ENCODE results near the gene EEFSEC.

Gene EEFSEC

DNA sequence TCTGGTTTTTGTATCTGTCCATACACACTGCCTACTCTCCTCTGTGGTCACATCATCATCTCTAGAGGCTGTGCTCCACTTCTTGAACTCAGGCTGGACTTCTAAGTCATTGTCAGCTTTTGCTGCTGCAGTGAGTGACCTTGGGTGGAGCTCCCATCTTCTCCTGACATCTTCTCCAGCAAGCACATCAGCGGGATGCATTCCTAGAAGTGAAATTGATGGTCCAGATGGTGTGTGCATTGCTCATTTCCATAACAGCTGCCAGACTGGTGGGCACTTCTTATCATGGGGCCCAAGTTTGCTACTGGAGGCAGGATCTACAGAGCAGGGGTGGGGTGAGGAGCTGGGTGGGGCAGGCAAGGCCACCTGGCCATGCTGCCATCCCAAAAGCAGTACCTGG, 203.5 kb downstream of the EEFSEC start:
- no peak for DNase-seq

DNA sequence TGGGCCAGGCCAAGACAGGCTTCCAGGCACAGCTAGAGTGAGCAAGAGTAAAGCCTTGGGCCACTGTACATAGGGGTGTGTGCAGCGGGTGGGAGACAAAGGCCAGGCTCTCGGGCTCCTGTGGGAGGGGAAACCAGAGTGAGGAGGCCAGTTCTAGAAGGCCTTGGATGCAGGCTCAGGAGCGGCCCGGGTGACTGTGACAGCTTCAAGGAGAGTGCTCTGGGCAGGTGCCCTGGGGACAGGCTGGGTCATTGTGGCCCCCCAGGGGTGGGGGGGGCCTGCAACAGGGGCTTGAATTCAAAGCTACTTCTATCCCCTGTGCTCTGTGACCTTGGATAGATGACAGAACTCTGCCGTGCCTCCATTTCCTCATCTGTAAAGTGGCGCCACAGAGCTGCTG, 204.3 kb downstream of the EEFSEC start:
- no peak for DNase-seq

DNA sequence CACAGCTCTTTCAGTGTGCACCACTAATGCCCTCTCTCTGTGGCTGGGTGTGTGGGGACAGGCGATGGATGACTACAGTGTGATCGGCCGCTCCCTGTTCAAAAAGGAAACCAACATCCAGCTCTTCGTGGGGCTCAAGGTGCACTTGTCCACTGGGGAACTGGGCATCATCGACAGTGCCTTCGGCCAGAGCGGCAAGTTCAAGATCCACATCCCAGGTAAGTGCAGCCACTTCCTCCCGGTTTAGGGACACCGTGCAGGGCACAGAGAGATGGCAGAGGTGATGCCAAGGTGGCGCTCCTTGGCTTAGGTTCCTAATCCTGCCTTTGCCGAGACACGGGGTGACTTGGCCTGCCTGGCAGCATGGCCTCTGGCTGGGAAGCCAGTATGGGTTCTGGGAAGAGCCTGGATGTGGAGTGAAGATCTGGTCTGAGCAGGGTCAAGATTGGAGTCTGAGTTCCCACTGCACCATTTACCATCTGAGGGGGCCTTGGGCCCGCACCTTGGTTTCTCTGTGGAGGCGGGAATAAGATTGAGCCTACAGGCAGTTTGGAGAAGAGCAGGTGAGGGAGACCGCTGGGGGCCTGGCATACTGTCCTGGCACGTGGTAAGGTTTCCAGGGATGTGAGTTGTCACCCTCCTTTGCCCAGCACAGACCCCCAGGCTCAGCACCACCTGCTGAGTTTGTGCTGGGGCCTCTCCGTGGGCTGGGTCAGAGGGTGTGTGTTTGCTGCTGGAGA, 205.0 kb downstream of the EEFSEC start:
- no peak for DNase-seq

DNA sequence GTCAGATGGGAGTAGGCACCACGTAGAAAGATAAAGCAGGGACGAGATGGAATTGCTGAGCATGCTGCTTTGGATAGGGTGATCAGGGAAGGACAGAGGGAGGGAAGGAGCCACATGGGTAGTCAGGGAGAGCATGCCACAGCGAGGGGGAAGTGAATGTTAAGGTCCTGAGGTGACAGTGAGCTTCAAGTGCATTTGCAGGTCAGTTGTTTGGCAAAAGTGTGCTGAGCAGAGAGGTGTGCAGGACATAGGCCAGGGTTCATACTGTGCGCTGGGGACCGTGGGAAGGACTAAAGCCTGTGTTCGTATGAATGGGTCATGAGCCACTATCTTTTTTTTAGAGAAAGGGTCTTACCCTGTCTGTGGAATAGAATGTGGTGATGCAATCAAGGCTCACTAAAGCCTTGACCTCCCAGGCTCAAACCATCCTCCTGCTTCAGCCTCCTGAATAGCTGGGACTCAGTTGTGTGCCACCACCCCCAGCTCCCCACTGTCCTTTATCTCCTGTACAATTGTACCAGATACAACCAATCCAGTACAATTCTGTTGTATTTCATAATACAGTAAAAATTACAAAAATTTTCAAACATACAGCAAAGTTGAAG, 205.9 kb downstream of the EEFSEC start:
- no peak for DNase-seq

DNA sequence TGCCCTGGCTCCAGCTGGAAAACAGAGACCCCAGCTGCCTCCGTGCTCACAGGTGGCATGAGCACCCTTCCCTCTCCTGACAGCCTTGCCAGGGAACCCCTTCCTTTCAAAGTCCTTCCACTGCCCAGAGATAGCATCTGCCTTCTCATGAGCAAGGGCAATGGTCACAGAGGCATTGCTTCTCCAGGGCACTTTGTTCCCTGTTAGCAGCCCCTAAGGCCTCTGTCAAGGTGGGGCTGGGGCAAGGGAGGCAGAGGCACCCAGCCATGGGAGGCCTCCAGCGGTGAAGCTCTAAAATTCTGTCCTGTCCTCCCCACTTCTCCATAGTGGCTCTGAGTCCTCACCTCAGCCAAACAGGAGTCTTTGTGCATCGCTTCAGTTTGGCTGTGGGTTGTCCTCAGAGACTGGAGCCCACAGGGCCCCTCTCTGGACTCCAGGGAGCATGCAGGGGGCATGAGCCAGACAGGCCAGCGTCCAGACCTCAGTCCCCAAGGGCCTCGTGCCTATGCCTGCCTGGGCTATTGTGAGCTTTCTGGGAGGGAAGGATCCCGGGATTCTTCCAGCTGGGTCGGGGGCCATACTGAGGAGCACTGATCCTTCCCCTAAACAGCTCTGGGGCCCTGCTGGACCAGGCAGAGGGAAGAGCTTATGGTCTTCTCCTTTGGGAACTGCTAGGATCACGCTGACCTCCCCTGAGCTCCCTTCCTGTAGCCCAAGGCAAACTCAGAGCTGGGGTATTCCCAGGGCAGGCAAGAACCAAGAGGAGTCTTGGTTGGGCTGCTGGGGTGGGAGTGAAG, 206.8 kb downstream of the EEFSEC start:
- DNase-seq: no peak

DNA sequence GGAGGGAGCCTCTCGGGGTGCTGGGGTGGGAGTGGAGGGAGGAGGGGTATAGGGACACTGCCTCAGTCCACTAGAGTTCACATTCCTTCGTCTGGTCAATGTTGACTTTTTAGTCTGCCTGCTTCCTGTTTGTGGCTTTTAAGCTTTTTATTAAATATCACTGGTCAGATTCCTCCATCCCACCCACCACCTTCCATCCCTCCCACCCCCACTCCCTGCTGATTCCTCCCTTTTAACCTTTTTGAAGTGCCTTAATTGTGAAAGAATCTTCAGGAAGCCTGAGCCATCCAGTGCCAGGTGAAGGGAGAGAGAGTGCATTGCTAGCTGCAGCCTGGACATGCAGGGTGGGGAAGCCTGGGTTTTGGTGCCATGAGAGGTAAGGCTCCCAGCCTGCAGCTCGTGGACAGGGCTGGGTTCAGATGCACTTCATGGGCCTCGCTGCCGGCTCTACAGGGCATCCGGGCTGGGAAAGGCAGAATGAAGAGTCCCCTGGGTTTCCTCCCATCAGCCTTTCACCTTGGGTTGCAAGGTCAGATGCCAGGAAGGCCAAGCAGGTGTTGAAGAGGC, 207.5 kb downstream of the EEFSEC start:
- DNase-seq: no peak

DNA sequence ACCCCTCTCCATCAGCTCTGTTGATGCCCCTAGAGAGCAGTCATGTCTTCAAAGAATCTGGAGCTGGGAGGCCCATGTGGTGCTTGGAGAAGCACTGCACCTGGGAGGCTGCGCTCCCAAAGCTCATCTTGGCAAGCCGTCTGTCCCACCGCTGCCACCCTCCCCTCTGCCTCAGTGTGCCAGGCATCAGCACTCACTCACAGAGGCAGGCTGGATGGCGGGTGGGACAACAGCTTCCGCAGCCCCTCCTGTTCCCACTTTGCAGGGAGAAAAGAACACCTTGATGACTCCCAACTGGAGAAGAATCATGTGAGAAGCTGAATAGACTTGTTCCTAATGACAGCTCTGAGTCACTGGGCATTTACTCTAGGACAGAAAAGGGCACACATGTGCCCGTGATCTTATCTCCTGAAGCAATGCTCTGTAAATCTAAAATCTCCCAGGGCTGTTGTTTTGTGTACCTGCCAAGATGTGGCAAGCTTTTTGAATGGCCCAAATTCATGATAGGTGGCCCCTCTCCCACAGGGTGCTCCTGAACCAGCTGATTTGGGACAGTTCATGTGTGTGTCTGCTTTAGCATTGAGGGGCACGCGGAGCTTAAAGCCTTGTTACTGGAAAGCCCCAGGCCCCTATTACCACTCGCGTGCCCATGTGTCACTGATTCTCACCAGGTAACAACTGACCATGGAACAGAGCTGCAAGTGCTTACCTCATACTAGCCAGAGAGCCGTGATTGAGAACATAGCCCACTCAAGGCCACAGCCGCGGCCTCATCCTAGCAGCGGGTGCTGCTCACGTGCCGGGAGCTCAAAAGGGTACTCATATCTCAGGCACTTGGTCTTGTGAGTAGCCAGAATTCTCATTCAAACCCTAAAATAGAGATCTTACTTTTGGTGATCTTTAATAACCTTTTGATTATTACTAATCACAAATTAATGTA, 209.0 kb downstream of the EEFSEC start:
- DNase-seq: no peak

DNA sequence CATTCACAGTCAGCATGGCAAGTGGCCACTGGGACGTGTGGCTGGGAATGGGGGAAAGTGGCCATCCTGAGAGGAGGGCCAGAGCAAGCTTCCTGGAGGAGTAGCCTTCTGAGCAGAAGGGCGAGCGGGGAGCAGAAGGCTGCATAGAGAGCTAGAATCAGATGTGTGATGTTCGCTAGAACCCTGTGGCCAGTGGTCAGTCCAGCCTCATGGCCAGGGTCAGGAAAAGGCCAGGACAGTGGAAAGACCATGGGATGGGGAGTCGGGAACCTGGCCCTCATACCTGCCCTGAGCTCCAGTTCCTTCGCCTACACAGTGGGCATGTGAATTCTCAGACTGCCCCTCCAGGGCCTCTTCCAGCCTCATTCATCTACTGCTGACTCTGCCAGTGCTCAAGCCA, 211.0 kb downstream of the EEFSEC start:
- no peak for DNase-seq

DNA sequence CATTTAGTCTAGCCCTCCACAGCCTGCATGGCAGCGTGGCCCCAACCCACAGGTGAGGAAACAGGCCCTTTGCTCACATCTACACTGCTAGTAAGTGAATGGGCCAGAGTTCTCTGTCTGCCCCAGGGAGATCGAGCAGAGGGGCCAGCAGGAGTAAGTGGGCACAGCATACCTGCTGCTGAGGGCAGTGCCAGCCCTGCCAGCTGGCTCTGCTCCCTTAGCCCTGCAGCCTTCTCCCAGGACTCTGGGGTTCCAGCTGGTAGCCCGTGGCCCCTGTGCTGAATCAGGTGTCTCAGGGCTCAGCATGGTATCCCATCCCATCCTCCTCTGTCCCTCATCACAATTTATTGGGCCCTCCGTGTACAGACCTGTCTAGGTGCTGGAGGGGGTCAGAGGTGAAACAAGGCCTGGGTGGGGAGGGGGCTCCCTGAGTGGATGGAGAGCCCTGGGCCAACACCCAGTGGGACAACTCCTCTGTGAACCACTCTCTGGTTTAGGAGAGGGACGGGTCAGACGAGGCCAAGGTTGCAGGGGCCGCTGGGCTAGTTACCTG, 211.6 kb downstream of the EEFSEC start:
- no peak for DNase-seq

DNA sequence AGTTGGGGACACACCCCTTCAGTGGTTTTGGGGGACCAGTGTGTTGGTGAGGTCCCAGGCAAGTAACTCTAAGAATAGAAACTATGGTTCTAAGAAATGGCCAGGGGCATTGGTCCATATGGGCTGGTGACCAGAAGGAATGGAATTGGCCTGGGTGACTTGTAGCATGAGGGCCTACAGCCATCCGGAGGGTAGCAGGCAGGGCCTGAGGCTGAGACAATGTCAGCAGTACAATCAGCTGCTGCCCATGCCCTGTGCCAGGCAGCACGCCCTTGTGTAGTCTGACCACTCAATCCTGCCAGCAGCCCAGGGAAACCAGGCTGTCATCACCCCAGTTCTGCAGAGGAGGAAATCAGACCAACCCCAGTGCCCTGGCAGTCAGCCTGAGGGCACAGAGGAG, 212.9 kb downstream of the EEFSEC start:
- no peak for DNase-seq

DNA sequence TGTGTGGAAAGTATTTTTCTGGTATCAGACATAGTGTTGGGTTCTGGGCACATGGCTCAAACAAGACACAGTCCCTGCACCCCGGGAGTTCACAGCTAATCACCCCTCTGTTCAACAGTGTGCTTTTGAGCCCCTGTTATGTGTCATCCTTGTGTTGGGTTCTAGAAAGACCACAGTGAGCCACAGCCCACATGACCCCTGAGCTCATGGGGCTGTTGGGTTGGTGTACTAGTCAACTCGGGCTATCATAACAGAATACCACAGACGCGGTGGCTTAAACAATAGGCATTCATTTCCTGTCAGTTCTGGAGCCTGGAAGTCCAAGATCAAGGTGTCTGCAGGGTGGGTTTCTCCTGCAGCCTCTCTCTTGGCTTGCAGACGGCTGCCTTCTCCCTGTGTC, 213.4 kb downstream of the EEFSEC start:
- no peak for DNase-seq

DNA sequence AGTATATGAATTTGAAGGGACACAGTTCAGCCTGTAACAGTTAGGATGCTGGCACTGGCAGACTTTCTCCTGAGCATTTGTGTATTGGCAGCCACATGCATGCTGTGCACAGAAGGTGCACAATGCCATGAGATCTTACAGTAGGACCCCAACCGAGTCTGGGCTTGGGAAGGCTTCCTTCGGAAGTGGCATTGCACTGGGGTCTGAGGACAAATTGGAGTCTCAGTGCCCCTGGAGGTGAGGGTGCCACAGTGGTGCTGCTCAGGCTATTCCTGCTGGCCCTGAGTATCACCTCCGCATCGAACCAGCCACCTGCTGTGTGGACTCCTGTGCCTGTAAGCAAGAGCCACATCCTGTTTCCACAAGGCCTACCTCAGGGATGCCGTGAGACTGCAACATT, 213.9 kb downstream of the EEFSEC start:
- no peak for DNase-seq

DNA sequence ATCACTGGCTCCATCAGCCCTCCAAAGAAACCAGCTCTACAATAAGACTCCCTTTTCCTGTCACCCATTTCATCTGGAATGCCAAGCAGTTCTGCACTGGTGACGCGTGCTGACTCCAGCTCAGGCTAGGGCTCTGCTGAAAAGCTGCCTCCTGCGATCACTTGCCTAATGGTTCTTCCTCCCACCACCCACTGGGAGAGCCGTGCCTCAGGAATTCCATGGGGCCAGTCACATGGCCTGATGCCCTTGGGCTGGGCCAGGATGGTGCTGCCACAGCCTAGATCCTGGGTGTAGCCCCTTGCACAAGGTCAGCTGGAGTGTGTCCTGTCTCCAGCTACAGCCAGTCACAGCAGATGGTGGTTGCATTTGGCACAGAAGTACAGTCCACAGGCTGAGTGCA, 214.5 kb downstream of the EEFSEC start:
- DNase-seq: no peak

DNA sequence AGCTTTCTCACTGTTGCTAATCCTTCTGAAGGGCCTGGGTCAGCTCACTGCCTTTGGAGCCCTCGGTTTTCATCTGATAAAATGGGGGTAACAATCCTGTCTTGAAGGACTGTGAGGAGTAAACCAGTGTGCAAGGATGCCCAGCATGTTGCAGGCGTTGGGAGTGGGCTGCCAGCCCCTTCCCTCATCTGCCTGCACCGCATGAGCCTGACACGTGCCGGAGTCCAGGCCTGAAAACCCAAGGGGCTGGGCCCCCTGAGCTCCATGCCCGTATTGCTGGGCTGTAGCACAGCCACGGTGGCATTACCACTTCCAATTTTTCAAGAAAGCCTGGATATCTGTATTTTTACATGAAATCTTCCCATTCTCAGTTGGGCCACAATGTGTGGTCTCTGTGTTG, 215.3 kb downstream of the EEFSEC start:
- DNase-seq: no peak

DNA sequence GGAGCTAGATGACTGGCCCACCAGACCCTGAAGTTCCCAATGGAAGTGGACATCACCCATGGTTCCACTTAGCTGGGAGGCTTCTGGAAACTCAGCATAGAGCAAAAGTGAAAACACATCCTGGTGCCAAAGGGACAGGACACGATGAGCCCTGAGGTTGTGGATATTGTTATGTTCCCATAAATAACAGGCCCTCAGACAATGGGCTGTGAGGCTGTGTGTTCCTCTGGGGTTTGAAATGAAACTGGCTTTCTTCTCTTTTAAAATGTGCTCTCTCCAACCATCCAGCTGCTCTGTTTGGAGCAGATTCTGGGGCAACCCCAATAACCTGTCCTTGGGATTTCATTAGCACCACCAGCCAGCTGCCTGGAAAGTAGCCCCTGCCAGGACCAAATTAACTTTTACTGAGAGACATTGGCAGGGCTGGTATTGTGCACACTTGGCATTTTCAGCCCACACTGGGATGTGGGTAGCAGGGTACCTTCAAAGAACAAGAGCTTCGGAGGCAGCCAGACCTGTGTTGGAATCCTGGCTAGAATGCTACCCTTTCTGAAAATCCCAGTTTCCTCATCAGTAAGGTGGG, 215.9 kb downstream of the EEFSEC start:
- no peak for DNase-seq

DNA sequence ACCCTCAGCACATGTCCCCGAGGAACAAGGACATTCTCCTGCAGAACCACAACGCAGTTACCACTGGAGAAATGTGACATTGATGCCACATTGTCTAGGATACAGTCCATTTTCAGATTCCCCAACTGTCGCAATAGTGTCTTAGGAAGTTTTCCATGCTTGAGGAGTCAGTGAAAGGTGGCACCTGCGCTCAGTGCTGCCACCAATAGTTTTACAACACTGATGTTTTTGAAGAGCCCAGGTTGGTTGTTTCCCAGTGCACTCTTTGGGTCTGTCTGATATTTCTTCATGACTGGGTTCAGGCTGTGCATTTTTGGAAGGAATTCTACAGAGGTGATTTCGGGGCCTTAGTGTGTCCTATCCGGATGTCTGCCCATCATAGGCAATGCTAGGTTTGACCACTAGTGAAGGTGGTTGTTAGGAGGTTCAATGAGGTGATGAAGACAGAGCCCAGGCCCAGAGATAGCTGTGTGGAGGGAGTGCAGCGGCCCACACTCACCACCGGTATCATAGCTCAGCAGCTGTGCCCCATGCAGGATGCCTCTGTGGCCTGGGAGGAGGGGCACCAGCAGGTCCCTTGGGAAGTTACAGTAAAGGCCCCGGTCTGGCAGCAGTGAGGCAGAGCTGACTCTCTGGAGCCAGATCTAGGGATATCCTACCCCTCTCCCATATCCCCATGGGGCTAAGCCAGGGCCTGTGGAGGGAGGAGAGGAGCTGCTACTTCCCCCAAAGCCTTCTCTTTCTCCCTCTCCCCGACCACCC, 216.8 kb downstream of the EEFSEC start:
- DNase-seq: no peak

DNA sequence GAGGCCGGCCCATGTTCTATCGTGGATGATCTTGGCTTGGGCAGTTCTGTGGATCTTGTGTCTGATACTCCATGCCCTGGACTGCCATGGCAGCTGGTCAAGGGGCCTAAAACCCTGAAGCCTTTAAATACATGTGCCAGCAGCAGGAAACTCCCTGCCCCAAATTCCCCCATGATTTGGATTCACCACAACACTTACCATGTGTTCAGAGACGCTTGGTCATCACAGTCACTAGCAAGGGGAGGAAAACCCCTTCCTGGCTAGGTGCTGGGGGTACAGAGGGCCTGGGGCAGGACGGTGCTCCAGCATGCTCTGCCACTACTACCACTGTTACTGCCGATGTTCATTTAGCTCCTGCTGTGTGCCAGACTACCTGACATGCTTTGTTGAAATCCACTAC, 219.0 kb downstream of the EEFSEC start:
- no peak for DNase-seq

DNA sequence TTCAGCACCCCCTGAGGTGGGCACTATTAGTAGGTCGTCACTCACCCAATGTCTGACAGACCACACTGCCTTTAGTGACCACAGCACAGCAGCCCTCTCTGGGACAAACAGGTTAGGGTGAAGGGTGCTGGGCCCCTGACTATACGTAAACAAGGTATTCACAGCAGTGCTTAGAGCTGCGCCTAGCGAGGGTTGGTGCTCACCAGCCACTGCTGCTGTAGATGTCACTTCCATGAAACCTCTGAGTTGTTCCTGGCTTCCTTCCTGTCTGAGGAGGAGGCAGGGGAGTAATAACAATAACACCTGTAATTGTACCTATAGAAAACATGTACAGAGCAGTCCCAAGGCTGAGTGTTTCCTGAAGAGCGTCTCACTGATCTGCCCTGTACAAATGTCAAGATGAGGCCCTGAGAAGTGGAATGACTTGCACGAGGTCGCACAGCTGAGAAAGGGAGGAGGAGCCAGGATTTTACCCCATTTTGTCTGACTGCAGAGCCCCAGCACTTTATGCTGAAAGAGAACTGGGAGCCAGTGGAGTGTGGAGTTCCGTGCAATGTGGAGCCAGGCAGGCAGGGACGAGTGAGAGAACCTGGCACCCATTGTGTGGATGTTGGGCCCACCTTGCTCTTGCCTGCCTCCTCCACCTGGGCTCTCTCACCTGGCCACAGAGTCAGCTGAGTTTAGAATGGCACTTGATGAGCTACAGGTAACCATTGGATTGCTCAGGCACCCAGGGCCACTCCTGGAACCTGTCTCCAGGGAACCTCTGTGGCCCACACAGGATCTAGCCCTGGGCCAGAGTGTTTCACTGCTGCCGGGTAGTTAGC, 219.6 kb downstream of the EEFSEC start:
- no peak for DNase-seq

DNA sequence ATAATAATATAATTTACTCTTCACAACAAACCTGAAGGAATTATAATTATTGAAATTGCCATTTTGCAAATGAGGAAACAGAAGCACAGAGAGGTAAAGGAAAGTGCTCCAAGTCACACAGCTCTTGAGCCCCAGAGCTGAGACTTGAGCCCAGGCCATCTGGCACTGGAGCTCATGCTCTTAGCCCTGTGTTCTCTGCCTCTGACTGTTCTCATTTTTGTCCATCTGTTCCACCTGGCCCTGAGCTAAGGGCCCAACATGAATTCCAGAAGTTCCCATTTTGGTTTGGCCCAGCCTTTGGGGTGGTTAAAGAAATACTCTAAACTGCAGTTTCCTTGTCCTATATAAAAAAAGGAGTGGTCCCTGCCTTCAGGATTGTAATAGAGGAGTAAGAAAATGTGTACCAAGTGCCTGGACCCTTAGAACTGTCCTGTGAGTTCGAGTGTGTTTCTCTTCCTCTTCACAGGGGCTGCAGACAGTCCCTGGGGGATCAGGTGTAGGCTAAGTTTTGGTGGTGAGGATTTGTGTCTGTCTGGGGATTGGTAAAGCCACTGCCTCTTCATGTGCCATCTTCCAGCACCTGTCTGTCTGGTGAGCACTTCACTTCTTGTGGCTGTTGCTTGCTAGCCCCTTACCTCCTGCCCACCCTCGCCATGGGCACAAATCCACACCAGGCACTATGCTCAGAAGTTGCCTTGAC, 221.6 kb downstream of the EEFSEC start:
- no peak for DNase-seq

DNA sequence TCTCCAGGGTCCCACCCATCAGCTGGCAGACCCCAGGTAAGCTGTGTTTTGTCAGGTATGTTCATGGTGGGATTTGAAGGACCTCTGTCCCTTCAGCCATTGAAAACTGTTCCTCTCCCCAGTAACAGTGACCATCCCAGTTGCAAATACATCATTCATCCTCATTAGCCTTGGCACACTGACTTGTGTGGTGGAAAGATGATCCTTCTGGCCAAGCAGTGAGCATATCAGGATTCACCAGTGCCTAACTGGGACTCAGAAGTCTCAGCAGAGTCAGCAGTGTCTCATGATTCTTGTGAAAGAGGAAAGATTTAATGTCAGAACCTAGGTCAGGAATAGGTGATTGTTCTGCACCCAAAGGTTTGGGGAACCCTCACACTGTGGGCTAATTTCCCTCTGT, 223.2 kb downstream of the EEFSEC start:
- no peak for DNase-seq

Measured in NCI-H1048 (cell line).